ENCODE data around the gene CFAP43.

GRCh38 chr10:104242545-104242944, 10.4 kb upstream of the CFAP43 start:
- TF ChIP-seq POLR2AphosphoS5 (IDR thresholded peaks at IDR 0.05; ENCODE audit: low read depth, low read length), result no peak
- TF ChIP-seq REST (IDR thresholded peaks at IDR 0.05; ENCODE audit: insufficient read depth in 1 of 2, low read depth in 2 of 2, low read length in 2 of 2), result no peak

All from PFSK-1 (cell line).